ENCODE measurements around the gene DVL2. TPM values are rescaled to one million over a fixed set of nuclear protein-coding genes. Genes with fewer than 3 reads are reported as not detected.
A peak's percentile ranks its signal among the peaks of the same experiment; 100 is the strongest.

Gene DVL2
- polyA plus RNA-seq, 3 donors from 2014 or later, result 19.4 to 28.5 (median 25.2) TPM

- H3K36me3 Mint-ChIP-seq, result peaks cover 9 to 19% (median 10%) of the 10 kb centered on the region in 3 donors
- H3K27me3 Mint-ChIP-seq (ENCODE audit: low read depth in 3 of 3), result peaks cover 0 to 3% (median under 1%) of the 10 kb centered on the region in 3 donors
- H3K9me3 Mint-ChIP-seq, result no peaks in the 10 kb centered on the region
- no peak overlapping the region for H3K4me3 Mint-ChIP-seq
- H3K27ac Mint-ChIP-seq, result no peak overlapping the region
- no peak for DNase-seq
- peaks cover 8 to 10% of the 10 kb centered on the region in 2 donors for H3K4me1 Mint-ChIP-seq
Measured at GRCh38 chr17:7225711-7226331, 8.5 kb downstream of the DVL2 start.

GRCh38 chr17:7224661-7225111 lies 9.6 kb downstream of the DVL2 start:
- Mint-ChIP-seq H3K9me3 (no peaks in the 10 kb centered on the region), H3K27me3 (ENCODE audit: low read depth in 3 of 3) (peaks cover 0 to 3% (median 0%) of the 10 kb centered on the region in 3 donors), H3K36me3 (peaks cover 7 to 14% (median 10%) of the 10 kb centered on the region in 3 donors), H3K27ac (no peak overlapping the region), H3K4me1 (peaks cover 17 to 19% of the 10 kb centered on the region in 2 donors), H3K4me3 (no peak overlapping the region)
- DNase-seq, result no peak

- Mint-ChIP-seq H3K9me3 (no peaks in the 10 kb centered on the region), H3K4me3 (no peak overlapping the region), H3K27ac (peak overlapping the region in 1 of 6 donors; percentile 59), H3K27me3 (ENCODE audit: low read depth in 3 of 3) (peaks cover 0 to 3% (median 2%) of the 10 kb centered on the region in 3 donors), H3K4me1 (peaks cover 22 to 25% of the 10 kb centered on the region in 2 donors), H3K36me3 (peaks cover 7 to 14% (median 10%) of the 10 kb centered on the region in 3 donors)
- no peak for DNase-seq
Measured at GRCh38 chr17:7224110-7224509, 10.2 kb downstream of the DVL2 start.

- Mint-ChIP-seq H3K9me3 (no peaks in the 10 kb centered on the region), H3K4me1 (peaks cover 27 to 28% of the 10 kb centered on the region in 2 donors), H3K36me3 (peaks cover 7 to 14% (median 10%) of the 10 kb centered on the region in 3 donors), H3K4me3 (no peak overlapping the region), H3K27me3 (ENCODE audit: low read depth in 3 of 3) (peaks cover 0 to 3% (median 2%) of the 10 kb centered on the region in 3 donors), H3K27ac (no peak overlapping the region)
- no peak for DNase-seq
Measured at GRCh38 chr17:7223375-7223774, 10.9 kb downstream of the DVL2 start.

- no peak overlapping the region for H3K27ac Mint-ChIP-seq
- H3K36me3 Mint-ChIP-seq, result peaks cover 4 to 10% (median 6%) of the 10 kb centered on the region in 3 donors
- no peaks in the 10 kb centered on the region for H3K9me3 Mint-ChIP-seq
- H3K27me3 Mint-ChIP-seq (ENCODE audit: low read depth in 3 of 3), result peaks cover 0 to 3% (median 2%) of the 10 kb centered on the region in 3 donors
- DNase-seq, result no peak
- H3K4me1 Mint-ChIP-seq, result peaks cover 27 to 28% of the 10 kb centered on the region in 2 donors
- no peak overlapping the region for H3K4me3 Mint-ChIP-seq
Measured at GRCh38 chr17:7222972-7223292, 11.4 kb downstream of the DVL2 start.

- Mint-ChIP-seq H3K4me3 (peak overlapping the region in 2 of 5 donors; percentile 24 to 33), H3K4me1 (peaks cover 28% of the 10 kb centered on the region in 2 donors), H3K27me3 (ENCODE audit: low read depth in 3 of 3) (peaks cover 0 to 3% (median 3%) of the 10 kb centered on the region in 3 donors), H3K36me3 (peaks cover 4 to 8% (median 5%) of the 10 kb centered on the region in 3 donors), H3K27ac (peak overlapping the region in 2 of 6 donors; percentile 34 to 90), H3K9me3 (no peaks in the 10 kb centered on the region)
- DNase-seq, result no peak
Measured at GRCh38 chr17:7222093-7222971, 12.0 kb downstream of the DVL2 start.

GRCh38 chr17:7221278-7222092 lies 12.8 kb downstream of the DVL2 start:
- Mint-ChIP-seq H3K36me3 (peaks cover 4 to 8% (median 5%) of the 10 kb centered on the region in 3 donors), H3K27ac (peak overlapping the region; percentile 83 to 95 (median 90)), H3K27me3 (ENCODE audit: low read depth in 3 of 3) (peaks cover 0 to 5% (median 3%) of the 10 kb centered on the region in 3 donors), H3K9me3 (no peaks in the 10 kb centered on the region), H3K4me3 (peak overlapping the region; percentile 60 to 93 (median 90)), H3K4me1 (peaks cover 32% of the 10 kb centered on the region in 2 donors)
- DNase-seq, result no peak

GRCh38 chr17:7220593-7221277 lies 13.6 kb downstream of the DVL2 start:
- peaks cover 0 to 7% (median 0%) of the 10 kb centered on the region in 3 donors for H3K27me3 Mint-ChIP-seq (ENCODE audit: low read depth in 3 of 3)
- H3K36me3 Mint-ChIP-seq, result peaks cover 4 to 8% (median 5%) of the 10 kb centered on the region in 3 donors
- peak; percentile 35 to 47 (median 46) for DNase-seq
- H3K4me1 Mint-ChIP-seq, result peaks cover 34 to 38% of the 10 kb centered on the region in 2 donors
- no peaks in the 10 kb centered on the region for H3K9me3 Mint-ChIP-seq
- peak overlapping the region; percentile 89 to 97 (median 91) for H3K4me3 Mint-ChIP-seq
- H3K27ac Mint-ChIP-seq, result peak overlapping the region; percentile 89 to 95 (median 90)

- peaks cover 4 to 8% (median 5%) of the 10 kb centered on the region in 3 donors for H3K36me3 Mint-ChIP-seq
- H3K4me1 Mint-ChIP-seq, result peaks cover 38 to 41% of the 10 kb centered on the region in 2 donors
- H3K9me3 Mint-ChIP-seq, result no peaks in the 10 kb centered on the region
- H3K27ac Mint-ChIP-seq, result peak within 1 kb of the TSS; percentile 90 to 99 (median 98)
- peak within 1 kb of the TSS; percentile 89 to 97 (median 91) for H3K4me3 Mint-ChIP-seq
- peak; percentile 73 to 76 (median 74) for DNase-seq
- peaks cover 0 to 7% (median 0%) of the 10 kb centered on the region in 3 donors for H3K27me3 Mint-ChIP-seq (ENCODE audit: low read depth in 3 of 3)
Measured at GRCh38 chr17:7219812-7220592, 14.3 kb downstream of the DVL2 start, which contains the start of the genes ACADVL and DLG4. ACADVL (plus strand) TSS chr17:7219938; CDS start chr17:7219985, 47 bp downstream. DLG4 (minus strand) TSS chr17:7219836.

GRCh38 chr17:7219229-7219811 lies 15.0 kb downstream of the DVL2 start:
- Mint-ChIP-seq H3K9me3 (no peaks in the 10 kb centered on the region), H3K27me3 (ENCODE audit: low read depth in 3 of 3) (peaks cover 3 to 11% (median 6%) of the 10 kb centered on the region in 3 donors), H3K27ac (peak overlapping the region; percentile 90 to 99 (median 98)), H3K36me3 (peaks cover 4 to 8% (median 5%) of the 10 kb centered on the region in 3 donors), H3K4me3 (peak overlapping the region; percentile 89 to 97 (median 91)), H3K4me1 (peaks cover 44 to 48% of the 10 kb centered on the region in 2 donors)
- no peak for DNase-seq

- Mint-ChIP-seq H3K27me3 (ENCODE audit: low read depth in 3 of 3) (peaks cover 9 to 15% (median 11%) of the 10 kb centered on the region in 3 donors), H3K4me1 (peaks cover 50 to 53% of the 10 kb centered on the region in 2 donors), H3K4me3 (peak overlapping the region; percentile 48 to 93 (median 90)), H3K36me3 (peaks cover under 1 to 5% (median 5%) of the 10 kb centered on the region in 3 donors), H3K9me3 (no peaks in the 10 kb centered on the region), H3K27ac (peak overlapping the region in 4 of 6 donors; percentile 70 to 98 (median 98))
- DNase-seq, result no peak
Measured at GRCh38 chr17:7218758-7219157, 15.6 kb downstream of the DVL2 start.
